Hematopoietic multipotent progenitor cell treated with erythropoietin and hydrocortisone succinate and interleukin-3 and kit ligand, for 6 days (in vitro differentiated cells): ENCODE measurements around the gene LURAP1L.

Experiments used
- DNase-seq: peaks from one replicate; pipeline ENCODE4 v3.0.0-alpha.2; 2015

The LURAP1L gene, protein sequence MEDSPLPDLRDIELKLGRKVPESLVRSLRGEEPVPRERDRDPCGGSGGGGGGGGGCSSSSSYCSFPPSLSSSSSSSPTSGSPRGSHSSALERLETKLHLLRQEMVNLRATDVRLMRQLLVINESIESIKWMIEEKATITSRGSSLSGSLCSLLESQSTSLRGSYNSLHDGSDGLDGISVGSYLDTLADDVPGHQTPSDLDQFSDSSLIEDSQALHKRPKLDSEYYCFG

DNA sequence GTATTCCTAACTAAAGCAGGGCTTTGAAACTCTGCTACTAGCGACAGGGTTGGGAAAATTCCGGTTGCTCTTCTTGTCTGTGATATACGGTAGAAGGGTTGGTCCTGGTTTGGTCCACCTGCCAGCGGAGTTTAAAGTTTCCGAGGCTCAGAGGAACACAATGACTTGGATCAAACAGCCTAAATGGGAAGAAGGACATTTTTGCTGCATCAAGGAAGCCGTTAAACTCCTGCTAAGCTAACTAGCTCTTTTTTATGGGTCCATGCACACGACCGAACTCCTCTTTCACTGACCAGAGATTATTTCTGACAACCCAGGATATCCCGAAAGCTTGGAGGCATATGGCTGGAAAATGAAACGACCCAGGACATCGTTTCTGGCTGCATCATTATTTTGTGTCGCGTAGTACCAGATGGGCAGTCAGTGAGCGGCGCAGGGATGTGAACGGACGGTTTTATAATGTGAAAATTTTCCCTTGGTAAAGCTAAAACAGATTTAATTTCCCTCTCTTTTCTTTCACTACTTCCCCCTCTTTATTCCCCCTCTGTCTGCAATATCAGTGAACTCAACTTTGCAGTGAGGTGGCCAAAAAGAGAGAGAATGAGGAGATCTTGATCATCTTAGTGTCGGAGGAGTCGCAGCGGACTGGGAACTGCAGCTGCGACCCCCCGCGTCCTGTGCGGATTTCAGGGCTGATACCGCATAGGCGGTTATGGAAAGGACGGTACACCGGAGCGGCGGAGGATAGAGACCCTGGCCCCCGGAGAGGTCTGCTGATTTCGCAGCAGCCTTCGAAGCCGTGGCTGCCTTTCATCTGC, at the start of gene LURAP1L:
Gene LURAP1L (plus strand): TSS at position 160 of the 818 bp plus-strand sequence. CDS start 696 bp downstream, outside the sequence.
- DNase-seq, result peak; percentile 32

DNA sequence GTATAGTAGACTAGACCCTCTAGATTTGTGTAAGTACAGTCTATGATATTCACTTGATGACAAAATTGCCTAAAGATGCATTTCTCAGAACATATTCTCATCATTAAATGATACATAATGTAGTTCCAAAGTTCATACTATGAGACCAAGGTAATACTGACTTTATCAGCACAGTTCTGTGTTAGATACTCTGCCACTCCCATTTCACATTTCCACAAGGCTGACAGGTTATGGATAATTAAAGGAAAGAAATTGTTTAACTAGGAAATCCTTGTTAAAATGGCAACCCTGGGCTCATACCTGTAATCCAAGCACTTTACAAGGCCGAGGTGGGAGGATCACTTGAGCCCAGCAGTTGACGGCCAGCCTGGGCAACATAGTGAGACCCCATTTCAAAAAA, 48.0 kb upstream of the LURAP1L start:
- DNase-seq, result no peak

DNA sequence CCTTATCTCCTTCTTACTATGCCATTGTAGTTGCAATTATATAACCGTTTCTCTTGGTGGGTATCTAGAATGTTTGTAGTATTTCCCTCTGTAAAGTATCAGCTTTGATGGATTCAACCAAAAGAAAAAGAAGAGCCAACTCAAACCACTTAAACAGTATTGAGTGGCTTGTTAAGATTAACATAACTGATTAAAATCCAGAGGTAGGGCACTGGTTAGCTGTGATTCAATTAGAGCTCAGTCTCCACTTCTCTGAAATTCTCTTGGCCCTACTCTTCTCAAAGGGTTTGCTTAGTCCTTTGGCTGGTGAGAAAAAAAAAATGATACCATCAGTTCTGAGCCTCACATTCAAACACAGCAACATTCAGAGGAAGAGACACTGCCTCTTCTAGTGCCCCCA, 44.6 kb upstream of the LURAP1L start:
- DNase-seq, result no peak

DNA sequence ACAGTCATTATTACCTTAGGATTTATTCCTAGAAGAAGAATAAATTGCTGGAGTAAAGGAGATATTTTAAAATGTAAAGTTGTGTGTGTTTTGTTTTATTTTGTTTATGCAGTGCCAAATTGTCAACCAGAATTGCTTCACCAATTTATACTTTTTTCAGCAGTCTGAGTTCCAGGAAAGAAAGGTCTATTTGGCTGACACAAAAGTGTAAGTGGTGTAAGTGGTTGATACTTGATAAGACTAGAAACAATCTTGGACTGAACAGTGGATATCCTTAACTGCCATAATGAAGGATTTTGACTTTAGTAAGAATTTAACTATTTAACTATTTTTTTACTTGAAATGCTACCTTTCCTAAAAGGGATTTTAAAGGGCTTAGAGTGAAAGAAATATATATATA, 43.9 kb upstream of the LURAP1L start:
- DNase-seq, result no peak

DNA sequence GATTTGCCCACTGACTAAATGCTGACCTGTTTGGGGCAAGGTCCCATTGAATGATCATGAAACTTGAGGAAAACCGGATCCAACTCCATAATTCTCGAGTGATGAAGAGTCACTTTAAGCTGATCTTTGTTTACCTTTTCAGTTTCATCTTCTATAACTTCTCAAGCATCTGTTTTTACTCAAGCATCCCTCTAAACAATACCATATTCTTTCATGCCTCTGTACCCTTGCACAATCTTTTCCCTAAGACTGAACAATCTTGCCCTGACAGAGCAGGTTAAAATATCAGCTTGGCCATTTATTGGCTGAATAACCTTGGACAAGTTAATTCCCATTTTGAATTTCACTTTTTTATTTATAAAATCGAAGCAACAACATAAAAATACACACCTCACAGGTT, 41.8 kb upstream of the LURAP1L start:
- no peak for DNase-seq

DNA sequence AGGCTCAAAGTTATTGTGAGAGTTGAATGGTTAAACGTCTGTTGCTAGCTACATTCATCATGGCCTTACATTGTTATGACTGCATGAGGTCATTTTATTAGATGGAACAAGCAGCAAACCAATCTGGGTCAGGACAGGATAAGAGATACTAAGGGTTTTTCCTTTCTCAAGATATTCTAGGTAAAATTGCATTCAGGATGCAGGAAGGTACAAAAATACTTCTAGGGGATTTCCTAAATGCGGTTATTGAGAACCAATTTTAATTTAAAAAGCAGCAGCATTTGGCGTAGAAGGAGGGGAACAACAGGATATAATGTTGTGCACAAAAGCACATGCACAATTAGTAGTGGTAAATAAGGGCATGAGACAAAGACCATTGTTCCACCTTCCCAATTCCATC, 39.2 kb upstream of the LURAP1L start:
- no peak for DNase-seq

DNA sequence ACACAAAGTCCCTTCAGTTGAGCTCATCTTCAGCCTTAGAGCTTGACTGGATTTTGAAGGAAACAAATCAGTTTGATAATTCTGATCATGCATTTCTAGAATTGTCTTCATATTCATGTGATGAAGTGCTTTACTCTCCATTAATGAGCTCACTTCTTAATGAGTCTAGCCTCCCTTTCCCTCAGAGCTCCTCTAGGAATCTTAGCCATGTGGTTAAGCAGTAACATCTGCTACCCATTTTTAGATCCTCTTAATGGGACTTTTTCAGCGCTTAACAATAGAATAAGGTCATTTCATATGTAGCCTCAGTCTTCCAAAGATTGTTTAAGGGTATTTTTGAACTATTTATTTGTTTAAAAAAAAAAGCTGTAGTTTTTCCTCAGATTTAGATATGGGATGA, 36.9 kb upstream of the LURAP1L start:
- DNase-seq, result no peak

DNA sequence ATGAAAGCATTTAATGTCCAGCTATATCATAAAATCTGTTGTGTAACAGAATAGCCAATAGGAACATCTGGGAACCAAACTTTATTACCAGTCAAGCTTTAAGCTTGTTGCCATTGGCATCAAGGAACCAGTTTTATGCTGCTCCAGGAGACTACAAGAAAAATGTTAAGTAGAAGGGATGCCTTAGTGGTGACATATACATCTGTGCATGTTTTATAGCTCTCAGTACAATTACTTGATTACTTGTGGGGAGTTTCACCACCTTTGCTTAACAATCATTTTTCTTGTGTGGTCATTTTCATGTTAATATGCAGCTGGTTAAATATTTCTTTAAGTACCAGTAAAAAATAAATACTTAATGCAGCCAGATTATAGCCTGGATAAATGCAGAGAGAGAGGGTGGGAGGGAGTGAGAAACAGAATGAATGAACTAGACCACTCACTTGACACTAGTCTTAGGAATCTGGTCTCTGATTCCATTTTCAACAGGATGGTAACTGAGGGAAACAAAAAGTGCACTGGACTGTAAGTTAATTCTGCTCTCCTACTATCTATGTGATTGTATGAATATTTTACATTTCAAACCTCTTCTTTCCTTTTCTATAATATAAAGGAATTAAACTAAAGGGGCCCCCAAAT, 35.7 kb upstream of the LURAP1L start:
- DNase-seq, result no peak

DNA sequence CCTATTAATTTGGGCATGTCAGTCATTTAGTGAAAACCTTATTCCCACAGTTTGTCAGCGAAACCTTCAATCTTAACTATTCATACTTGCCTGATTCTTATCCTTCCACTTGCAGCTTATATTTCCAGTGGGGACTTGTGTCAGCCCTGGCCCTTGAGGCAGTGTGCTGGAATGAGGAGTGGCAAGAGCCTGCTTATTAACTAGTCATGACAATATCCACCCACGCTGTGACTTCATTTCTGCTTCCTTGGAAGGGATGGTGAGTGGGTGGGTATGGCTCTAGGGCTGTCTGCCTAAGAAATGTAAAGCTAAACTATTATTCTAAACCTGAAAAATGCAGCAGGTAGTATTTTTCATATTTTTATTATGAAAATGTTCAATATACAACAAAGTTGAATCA, 34.0 kb upstream of the LURAP1L start:
- DNase-seq, result no peak

DNA sequence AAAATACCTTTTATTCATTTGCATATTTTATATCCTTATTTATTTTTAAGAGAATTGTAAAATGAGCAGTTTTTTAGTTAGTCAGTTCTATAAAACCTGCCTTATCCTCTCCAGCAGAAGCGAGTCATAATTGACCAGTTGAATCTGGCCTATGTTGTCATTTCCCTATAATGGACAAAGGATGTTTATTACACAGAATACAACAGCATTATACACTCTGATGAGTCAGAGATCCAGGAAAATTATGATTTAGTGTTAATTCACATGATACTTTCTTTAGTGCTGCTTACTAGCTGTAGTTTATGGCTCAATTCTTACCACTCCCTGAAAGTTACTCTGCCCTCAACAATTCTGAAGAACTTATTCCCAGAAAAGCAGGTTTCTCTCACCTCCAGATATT, 26.8 kb upstream of the LURAP1L start:
- no peak for DNase-seq

DNA sequence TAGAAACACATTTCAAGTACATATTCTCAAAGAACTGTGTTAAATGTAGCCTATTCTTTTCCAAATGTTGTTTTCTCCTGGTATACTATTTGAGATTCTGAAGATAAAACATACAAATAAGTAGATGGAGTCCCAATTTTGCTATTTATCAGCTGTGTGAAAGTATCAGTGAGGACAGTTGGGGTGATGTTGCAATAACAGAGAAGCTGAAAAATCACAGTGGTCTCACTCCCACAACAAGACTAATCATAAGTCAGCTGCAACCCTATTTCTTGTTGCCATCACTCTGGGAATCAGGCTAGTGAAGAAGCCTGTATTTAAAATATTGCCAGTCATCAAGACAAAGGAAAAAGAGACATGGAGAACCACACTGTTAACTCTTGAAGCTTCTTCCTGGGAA, 25.9 kb upstream of the LURAP1L start:
- no peak for DNase-seq

DNA sequence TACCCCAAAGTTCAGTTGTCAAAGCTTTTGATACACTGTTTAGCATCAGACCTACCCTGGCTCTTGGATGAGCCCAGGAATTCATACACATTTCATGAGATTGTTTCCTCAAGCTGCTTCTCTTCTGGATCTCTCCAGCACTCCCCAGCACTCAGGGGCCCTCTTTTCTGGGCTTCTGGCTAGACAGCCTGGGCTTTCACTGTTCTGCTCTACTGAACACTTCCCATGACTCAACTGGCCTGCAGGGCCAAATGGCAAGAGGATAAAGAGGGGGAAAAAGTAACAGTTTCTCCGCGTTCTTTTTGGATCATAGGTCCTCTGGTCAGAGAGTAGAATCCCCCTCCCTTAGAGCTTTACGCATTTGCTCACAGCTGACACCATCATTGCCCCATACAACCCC, 20.9 kb upstream of the LURAP1L start:
- no peak for DNase-seq

DNA sequence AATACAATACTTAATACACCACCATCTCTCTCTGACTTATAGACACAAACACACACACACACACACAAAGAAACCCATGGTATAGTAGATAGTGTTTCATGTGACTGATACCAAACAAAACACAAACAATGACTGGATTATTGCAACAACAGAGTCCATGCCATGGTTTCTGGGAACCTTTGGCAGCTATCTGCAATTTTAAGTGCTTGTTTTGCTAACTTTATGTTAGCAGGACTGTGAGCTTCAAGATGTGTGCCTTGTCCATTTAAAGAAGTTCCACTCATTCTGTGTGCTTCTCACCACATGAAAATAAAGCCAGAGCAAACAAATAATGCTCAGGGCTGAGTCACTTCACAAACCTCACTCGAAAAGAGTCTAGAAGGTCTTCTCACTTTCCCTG, 15.1 kb upstream of the LURAP1L start:
- DNase-seq, result no peak

DNA sequence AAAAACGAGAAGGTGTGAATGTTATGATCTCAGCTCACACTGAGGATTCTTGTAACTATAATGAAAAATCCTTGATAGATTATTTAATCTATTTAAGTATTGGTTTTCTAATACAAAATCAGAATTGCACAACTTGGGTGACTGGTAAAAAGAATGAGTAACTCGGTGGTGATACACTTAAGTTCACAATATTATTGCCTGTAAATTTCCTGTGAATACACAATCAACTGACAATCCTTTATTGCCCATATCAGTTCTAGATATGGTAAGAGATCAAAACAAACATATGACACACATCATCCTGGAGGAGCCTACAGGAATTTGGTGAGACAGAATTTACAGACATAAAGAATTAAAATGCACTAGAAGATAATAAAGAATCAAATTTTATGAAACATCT, 14.1 kb upstream of the LURAP1L start:
- no peak for DNase-seq

DNA sequence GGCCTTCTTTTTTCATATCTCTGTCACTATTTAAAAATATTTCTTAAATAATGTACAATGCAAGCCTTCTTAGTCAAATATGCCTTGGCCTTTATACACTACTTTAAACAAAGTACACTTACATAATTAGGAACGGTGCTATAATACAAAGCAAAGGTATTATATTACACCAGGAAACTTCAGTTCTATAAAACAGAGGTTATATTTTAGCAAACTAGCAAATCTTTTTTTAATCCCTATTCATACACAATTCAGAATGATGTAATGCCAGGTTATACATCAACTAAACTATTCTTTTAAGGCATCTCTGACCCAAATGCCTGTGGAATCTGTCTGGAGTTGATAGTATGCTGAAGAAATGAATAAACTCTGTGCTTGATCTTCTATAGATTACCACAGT, 10.7 kb upstream of the LURAP1L start:
- no peak for DNase-seq

DNA sequence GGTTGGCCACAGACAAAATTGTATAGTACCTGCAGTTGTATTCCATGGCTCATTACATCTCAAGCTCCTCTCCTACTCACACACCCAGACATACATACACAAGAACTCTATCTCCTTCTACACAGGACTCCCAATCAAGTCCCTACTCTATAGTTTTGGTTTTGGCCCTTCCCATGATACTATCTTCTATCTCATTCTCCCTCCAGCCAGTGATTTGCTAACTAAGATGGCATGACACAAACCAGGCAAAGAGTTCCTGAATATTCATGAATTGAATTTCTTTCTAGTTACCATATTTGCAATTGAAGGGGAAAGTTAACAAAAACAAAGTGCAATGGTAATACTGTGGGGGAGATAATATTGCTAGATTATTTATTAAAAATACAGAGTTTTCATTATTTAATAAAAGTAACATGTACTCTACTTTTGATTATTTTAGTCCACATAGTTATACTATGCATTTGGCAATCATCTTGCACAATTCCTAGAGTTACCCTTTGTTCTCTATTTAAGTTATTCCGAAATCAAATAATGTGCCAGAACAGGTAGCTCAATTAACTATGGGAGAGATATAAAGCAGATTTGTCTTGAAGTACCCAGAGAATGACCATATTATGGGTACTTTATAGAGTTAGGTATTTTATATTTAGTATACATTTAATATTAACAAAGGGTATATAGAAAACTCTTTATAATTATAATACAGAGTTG, 9.6 kb upstream of the LURAP1L start:
- no peak for DNase-seq

DNA sequence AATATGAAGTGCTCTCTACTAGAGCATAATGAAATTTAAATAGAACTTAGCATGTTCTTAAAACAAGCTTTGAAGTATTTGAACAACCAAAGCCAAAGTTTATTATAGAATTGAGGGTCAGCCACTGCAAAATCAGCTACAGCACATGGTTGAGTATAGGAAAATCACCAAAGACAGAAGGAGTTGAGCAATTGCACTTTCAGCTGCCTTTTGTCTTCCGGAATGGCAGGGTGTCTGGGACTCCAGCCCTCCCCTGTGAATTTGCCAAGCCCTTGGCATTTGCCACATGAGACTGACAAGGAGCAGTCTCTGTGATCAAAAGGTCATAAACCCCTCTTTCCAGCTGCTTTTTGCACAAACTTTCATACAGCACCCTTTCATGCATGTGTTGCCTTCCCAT, 8.5 kb upstream of the LURAP1L start:
- DNase-seq, result no peak

DNA sequence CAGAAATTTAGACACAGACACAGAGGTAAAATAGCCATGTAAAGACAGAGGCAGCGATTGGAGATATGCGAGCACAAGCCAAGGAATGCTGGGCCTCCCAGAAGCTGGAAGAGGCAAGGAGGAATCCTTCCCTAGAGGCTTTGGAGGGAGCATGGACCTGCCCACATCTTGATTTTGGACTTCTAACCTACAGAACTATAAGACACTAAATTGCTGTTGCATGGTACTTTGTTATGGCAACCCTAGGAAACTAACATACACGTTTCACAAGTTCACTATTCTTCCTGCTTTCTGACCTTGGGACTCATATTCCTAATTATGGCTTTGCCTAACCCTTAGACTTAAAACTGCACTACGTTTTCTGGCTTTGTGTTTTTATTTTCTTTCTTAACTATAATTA, 4.6 kb upstream of the LURAP1L start:
- no peak for DNase-seq

DNA sequence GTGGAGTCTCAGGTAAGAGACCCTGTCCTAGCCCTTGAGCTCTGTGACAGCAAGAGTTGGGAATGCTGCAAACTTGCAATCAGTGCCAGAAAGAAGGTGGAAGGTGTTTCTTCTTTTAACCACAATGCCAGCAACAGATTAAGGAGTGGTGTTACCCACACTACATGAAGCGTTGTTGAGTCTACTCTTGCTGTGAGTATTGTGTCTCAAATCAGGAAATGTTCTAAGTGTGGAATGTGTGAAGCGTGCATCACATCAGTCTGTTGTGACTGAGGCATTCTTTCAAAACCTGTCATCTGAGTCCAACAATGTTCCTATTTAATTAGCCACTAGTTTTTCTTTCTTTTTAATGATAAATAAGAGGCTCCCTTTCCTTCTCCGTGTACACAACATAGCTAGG, 2.9 kb upstream of the LURAP1L start:
- no peak for DNase-seq

DNA sequence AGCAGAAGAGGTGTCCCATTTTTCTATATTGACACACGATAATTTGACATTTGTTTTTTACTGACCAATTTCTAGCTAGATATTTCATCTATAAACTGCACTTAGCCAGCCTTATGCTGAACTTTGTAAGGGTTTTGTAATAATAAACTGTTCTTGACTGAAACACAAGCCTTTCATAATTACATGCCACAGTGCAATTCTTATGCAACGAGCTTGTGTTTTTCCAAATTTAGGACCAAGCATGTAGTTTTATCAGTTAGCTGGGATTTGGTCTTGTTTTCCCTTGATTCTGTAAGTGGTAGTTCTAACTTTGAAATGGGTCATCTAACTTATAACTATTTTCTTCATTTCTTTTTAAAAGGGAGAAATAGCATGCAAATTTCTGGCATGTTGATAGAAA, 1.3 kb upstream of the LURAP1L start:
- no peak for DNase-seq

DNA sequence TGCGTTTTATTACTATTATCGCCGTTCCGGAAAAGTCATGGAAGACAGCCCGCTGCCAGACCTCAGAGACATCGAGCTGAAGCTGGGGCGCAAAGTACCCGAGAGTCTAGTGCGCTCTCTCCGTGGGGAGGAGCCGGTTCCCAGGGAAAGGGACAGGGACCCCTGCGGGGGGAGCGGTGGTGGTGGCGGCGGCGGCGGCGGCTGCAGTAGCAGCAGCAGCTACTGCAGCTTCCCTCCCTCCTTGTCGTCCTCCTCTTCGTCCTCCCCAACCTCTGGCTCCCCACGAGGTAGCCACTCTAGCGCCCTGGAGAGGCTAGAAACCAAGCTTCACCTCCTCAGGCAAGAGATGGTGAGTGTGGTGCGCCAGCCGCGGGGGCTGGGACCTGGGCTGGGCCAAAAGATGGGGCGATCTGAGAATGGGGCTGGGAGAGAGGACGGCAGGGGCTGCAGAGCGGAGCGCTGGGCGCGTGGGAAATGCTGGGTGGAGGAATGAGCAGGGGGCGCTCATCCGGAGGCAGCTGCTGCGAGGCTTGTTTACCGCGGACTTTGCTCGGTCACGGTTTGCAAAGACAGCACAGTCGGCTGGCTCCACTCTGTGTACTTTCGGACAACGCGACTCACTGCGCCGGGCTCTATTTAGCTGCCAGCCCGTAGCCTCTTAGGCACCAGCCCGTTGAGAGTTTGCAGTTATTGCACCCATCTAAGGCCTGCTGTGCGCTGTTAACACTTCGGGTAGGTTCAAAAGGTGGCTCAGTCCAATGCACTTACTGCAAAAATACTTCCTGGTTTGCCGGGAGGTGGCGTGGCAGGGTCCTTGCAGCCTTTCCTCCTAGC, 1.1 kb downstream of the LURAP1L start:
- peak; percentile 67 for DNase-seq

DNA sequence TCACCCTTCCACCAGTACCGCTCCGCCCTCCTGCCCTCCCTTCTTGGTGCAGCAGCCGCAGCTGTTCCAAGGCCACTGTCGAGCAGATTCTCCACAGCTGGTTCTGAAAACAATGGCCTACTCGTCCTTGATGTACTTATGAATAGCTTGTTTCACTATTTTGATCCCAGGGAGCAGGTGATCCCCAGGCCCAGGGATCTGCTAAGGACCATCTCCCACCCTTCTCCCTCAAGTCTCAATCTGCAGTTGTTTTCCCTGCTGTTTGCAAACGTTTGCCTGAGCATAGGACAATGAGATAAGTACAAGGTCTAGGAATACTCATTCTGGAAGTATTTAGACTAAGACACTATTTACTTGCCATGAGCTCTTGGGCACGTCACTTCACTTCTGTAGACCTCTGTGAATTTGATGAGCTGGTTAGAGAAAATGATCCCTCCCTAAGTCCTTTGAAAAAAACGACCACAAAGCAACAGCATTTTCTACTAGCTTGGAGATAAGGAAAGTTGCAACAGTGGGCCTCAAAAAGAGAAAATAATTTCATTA, 1.8 kb downstream of the LURAP1L start:
- no peak for DNase-seq
